ENCODE measurements around the gene LIFR.
"Not testable (repeated sequence)": the region's sequence is repeated elsewhere in the genome, so short reads cannot be mapped to it uniquely, and the experiment has no call there.

The LIFR gene

DNA sequence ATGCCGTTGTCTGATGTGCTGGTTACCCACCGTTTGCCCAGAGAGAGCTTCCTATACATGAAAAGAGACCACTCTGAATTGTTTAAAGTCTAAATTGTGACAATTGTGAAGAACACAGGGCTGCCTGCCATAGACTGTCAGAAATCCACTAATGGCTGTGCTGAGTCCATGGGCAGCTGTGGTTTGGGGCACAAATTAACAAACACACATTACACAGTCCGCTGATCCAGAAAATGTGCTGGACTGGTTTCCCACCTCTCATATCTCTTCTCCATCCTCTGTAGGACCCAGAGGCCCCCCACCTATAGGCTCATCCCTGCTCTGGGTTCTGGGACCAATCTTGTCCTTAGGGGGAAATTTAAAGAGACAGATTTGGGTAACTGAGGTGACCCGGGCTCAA, 19.0 kb upstream of the LIFR start:
- Histone ChIP-seq H2AFZ (ENCODE audit: low read depth, low read length) (no peak overlapping the region), H3K9me3 (ENCODE audit: low read length) (no peaks in the 10 kb centered on the region), H3K4me3 (ENCODE audit: low read length) (no peak overlapping the region), H3K27me3 (ENCODE audit: insufficient read depth, low read length) (no peaks in the 10 kb centered on the region), H3K4me1 (ENCODE audit: insufficient read depth, low read length) (no peaks in the 10 kb centered on the region), H3K36me3 (ENCODE audit: insufficient read depth, low read length) (no peaks in the 10 kb centered on the region)

DNA sequence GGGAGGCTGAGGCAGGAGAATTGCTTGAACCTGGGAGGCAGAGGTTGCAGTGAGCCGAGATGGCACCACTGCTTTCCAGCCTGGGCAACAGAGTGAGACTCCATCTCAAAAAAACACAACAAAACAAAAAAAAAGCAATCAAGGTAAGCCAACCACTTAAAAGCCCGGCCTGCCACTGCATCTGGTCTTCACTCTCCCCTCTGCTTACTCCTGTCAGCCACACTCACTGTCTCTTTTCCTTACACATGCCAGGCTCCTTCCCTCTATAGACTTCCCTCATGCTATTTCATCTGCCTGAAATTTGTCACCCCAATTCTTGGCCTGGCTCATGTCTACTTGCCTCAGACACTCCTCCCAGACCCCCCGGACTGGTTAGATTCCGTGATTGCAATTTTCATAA, 17.6 kb upstream of the LIFR start:
- no peaks in the 10 kb centered on the region for H3K36me3 ChIP-seq (ENCODE audit: insufficient read depth, low read length)
- H3K4me1 ChIP-seq (ENCODE audit: insufficient read depth, low read length), result no peaks in the 10 kb centered on the region
- no peak overlapping the region for H2AFZ ChIP-seq (ENCODE audit: low read depth, low read length)
- no peaks in the 10 kb centered on the region for H3K9me3 ChIP-seq (ENCODE audit: low read length)
- H3K4me3 ChIP-seq (ENCODE audit: low read length), result no peak overlapping the region
- no peaks in the 10 kb centered on the region for H3K27me3 ChIP-seq (ENCODE audit: insufficient read depth, low read length)

DNA sequence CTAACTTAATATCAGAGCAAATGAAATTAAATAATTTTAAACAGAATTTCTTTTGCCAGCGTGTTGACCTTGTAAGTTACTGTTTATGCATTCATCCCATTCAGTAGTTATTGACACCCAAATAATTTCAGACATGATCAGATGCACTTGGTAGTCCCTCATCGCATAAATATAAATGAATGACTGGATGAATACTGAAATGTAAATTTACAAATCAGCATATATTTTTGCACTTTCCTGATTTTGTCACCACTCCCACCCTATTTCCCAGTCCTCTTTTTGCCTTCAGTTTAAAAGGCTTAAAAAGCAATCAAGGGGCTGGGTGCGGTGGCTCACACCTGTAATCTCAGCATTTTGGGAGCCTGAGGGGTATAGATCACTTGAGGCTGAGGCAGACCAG, 17.1 kb upstream of the LIFR start:
- Histone ChIP-seq H3K9me3 (ENCODE audit: low read length) (no peaks in the 10 kb centered on the region), H3K4me3 (ENCODE audit: low read length) (no peak overlapping the region)

GRCh38 chr5:38569180-38569579, 12.7 kb upstream of the LIFR start:
- Histone ChIP-seq H3K27me3 (ENCODE audit: insufficient read depth, low read length) (no peaks in the 10 kb centered on the region), H3K9me3 (ENCODE audit: low read length) (no peaks in the 10 kb centered on the region), H3K4me1 (ENCODE audit: insufficient read depth, low read length) (no peaks in the 10 kb centered on the region), H3K4me3 (ENCODE audit: low read length) (no peak overlapping the region), H2AFZ (ENCODE audit: low read depth, low read length) (no peak overlapping the region), H3K36me3 (ENCODE audit: insufficient read depth, low read length) (no peaks in the 10 kb centered on the region)

More for the DNA sequence above, 17.1 kb upstream of the LIFR start:
- no peaks in the 10 kb centered on the region for H3K27me3 ChIP-seq (ENCODE audit: insufficient read depth, low read length)
- no peaks in the 10 kb centered on the region for H3K4me1 ChIP-seq (ENCODE audit: insufficient read depth, low read length)
- no peaks in the 10 kb centered on the region for H3K36me3 ChIP-seq (ENCODE audit: insufficient read depth, low read length)
- H2AFZ ChIP-seq (ENCODE audit: low read depth, low read length), result no peak overlapping the region

- H3K4me3 ChIP-seq (ENCODE audit: low read length); H3K9me3 ChIP-seq (ENCODE audit: low read length); H3K4me1 ChIP-seq (ENCODE audit: insufficient read depth, low read length); H3K27me3 ChIP-seq (ENCODE audit: insufficient read depth, low read length); H3K36me3 ChIP-seq (ENCODE audit: insufficient read depth, low read length); H2AFZ ChIP-seq (ENCODE audit: low read depth, low read length): not testable (repeated sequence)
Observed at GRCh38 chr5:38567306-38567705, 10.9 kb upstream of the LIFR start.

- Histone ChIP-seq H3K36me3 (ENCODE audit: insufficient read depth, low read length) (no peaks in the 10 kb centered on the region), H3K4me3 (ENCODE audit: low read length) (no peak overlapping the region), H2AFZ (ENCODE audit: low read depth, low read length) (no peak overlapping the region), H3K9me3 (ENCODE audit: low read length) (no peaks in the 10 kb centered on the region), H3K27me3 (ENCODE audit: insufficient read depth, low read length) (no peaks in the 10 kb centered on the region), H3K4me1 (ENCODE audit: insufficient read depth, low read length) (peaks cover 1% of the 10 kb centered on the region)
Observed at GRCh38 chr5:38563624-38564023, 7.2 kb upstream of the LIFR start.

DNA sequence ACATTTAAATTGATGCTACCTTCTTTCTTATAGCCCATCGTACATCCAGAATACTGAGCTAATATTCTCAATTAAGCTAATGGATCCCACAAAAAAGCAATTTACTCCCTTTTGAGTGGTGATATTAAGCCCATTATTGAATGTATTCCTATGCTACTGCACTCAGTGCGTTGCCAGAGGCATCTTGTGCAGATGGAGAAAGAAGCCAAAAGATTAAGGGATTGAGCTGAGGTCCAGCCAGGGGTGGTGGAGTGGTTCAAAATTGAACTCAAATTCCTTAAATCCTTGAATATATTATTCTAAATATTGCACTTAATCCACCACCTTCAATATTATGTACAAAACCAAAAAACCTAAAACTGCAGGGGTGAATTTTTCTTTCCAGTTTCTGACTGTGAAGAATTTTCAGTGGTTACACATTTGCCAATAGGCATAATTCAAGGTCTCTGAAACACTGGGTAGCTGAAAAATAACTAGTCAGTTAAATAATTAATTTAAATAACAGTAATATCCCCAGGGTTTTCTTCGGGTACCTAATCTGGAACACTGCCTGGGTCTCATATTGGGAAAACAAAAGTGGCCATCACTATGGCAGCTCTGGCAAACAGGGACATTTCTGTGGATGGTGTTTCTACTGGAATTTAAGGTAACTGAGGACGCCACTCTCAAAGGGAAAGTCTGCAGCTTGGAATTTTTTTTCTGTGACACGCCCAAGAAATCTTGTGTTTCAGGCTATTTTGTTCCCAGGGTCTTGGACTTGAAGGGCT, 6.2 kb upstream of the LIFR start:
- H3K36me3 ChIP-seq (ENCODE audit: insufficient read depth, low read length), result no peaks in the 10 kb centered on the region
- no peak overlapping the region for H2AFZ ChIP-seq (ENCODE audit: low read depth, low read length)
- H3K4me1 ChIP-seq (ENCODE audit: insufficient read depth, low read length), result peaks cover 9% of the 10 kb centered on the region
- H3K27me3 ChIP-seq (ENCODE audit: insufficient read depth, low read length), result no peaks in the 10 kb centered on the region
- H3K4me3 ChIP-seq (ENCODE audit: low read length), result no peak overlapping the region
- H3K9me3 ChIP-seq (ENCODE audit: low read length), result no peaks in the 10 kb centered on the region

DNA sequence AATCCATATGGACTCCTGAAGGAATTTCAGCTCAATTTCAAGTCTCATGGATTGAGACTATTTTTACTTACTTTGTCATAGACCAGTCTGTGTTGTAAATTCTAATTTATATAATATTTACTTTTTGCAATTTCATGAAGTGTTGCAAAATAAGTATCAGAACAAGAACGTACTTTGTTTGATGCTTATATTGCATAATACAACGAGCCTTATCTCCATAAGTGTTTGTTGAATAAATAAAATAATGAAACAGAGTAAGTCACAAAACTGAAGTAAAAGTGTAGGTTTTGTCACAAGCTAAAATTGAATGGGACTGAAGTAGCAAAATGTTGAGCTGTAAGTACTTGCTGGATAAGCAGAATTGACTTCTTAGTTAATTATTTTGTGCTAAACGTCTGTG, 3.0 kb upstream of the LIFR start:
- Histone ChIP-seq H3K27me3 (ENCODE audit: insufficient read depth, low read length) (no peaks in the 10 kb centered on the region), H3K4me3 (ENCODE audit: low read length) (no peak overlapping the region), H3K36me3 (ENCODE audit: insufficient read depth, low read length) (no peaks in the 10 kb centered on the region), H2AFZ (ENCODE audit: low read depth, low read length) (no peak overlapping the region), H3K4me1 (ENCODE audit: insufficient read depth, low read length) (peaks cover 20% of the 10 kb centered on the region), H3K9me3 (ENCODE audit: low read length) (no peaks in the 10 kb centered on the region)

DNA sequence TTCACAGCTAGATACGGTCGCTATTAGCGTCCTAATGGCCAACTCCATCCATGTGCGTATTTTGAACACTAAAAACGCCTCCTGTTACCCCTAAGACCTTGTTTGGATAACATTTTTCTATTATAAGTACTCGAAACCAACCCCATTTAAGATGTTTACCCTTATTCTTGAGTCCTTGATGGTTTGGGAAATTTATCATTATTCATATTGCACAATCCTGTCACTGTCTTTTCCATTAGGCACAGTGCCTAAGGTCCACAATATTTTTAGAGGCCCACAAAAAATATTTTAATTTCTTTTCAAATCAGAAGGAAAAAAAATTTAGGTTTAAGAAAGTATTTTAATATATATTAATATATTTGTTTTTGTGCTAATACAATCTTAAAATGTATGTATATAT, 1.3 kb upstream of the LIFR start:
- peak overlapping the region; percentile 70 for H3K4me3 ChIP-seq (ENCODE audit: low read length)
- H2AFZ ChIP-seq (ENCODE audit: low read depth, low read length), result no peak overlapping the region
- H3K9me3 ChIP-seq (ENCODE audit: low read length), result no peaks in the 10 kb centered on the region
- H3K27me3 ChIP-seq (ENCODE audit: insufficient read depth, low read length), result no peaks in the 10 kb centered on the region
- H3K4me1 ChIP-seq (ENCODE audit: insufficient read depth, low read length), result peaks cover 30% of the 10 kb centered on the region
- H3K36me3 ChIP-seq (ENCODE audit: insufficient read depth, low read length), result no peaks in the 10 kb centered on the region

GRCh38 chr5:38557308-38557710, 863 bp upstream of the LIFR start:
- peaks cover 34% of the 10 kb centered on the region for H3K4me1 ChIP-seq (ENCODE audit: insufficient read depth, low read length)
- peak overlapping the region; percentile 70 for H3K4me3 ChIP-seq (ENCODE audit: low read length)
- no peaks in the 10 kb centered on the region for H3K9me3 ChIP-seq (ENCODE audit: low read length)
- H3K27me3 ChIP-seq (ENCODE audit: insufficient read depth, low read length), result no peaks in the 10 kb centered on the region
- H3K36me3 ChIP-seq (ENCODE audit: insufficient read depth, low read length), result no peaks in the 10 kb centered on the region
- peak overlapping the region; percentile 63 for H2AFZ ChIP-seq (ENCODE audit: low read depth, low read length)

- Histone ChIP-seq H3K9me3 (ENCODE audit: low read length) (no peaks in the 10 kb centered on the region), H3K36me3 (ENCODE audit: insufficient read depth, low read length) (no peaks in the 10 kb centered on the region), H2AFZ (ENCODE audit: low read depth, low read length) (no peak overlapping the region), H3K27me3 (ENCODE audit: insufficient read depth, low read length) (no peaks in the 10 kb centered on the region), H3K4me3 (ENCODE audit: low read length) (peak overlapping the region; percentile 67), H3K4me1 (ENCODE audit: insufficient read depth, low read length) (peaks cover 34% of the 10 kb centered on the region)
Observed at GRCh38 chr5:38556088-38556598, 303 bp downstream of the LIFR start.

GRCh38 chr5:38555354-38556087, 925 bp downstream of the LIFR start:
- no peaks in the 10 kb centered on the region for H3K36me3 ChIP-seq (ENCODE audit: insufficient read depth, low read length)
- H3K27me3 ChIP-seq (ENCODE audit: insufficient read depth, low read length), result no peaks in the 10 kb centered on the region
- peak overlapping the region; percentile 67 for H3K4me3 ChIP-seq (ENCODE audit: low read length)
- H2AFZ ChIP-seq (ENCODE audit: low read depth, low read length), result no peak overlapping the region
- no peaks in the 10 kb centered on the region for H3K9me3 ChIP-seq (ENCODE audit: low read length)
- peaks cover 36% of the 10 kb centered on the region for H3K4me1 ChIP-seq (ENCODE audit: insufficient read depth, low read length)

GRCh38 chr5:38554861-38555260, 1.6 kb downstream of the LIFR start:
- Histone ChIP-seq H3K9me3 (ENCODE audit: low read length) (no peaks in the 10 kb centered on the region), H3K27me3 (ENCODE audit: insufficient read depth, low read length) (no peaks in the 10 kb centered on the region), H3K36me3 (ENCODE audit: insufficient read depth, low read length) (no peaks in the 10 kb centered on the region), H3K4me3 (ENCODE audit: low read length) (peak overlapping the region; percentile 67), H3K4me1 (ENCODE audit: insufficient read depth, low read length) (peaks cover 36% of the 10 kb centered on the region), H2AFZ (ENCODE audit: low read depth, low read length) (no peak overlapping the region)

Measured in neuron (in vitro differentiated cells).